ENCODE data around the gene PIP4K2C. TPM values are rescaled to one million over a fixed set of nuclear protein-coding genes. Genes with fewer than 3 reads are reported as not detected.

The PIP4K2C gene
- total and polyA plus RNA-seq, 2 of the 4 experiments (the other 2 are of a cell fraction): 12.5 to 23.1 TPM

GRCh38 chr12:57590864-57591781 is at the start of gene PIP4K2C (continued):
- peak; percentile 90 for TF ChIP-seq USF2 (IDR thresholded peaks at IDR 0.05; ENCODE audit: low read depth, low read length)
- no peak for TF ChIP-seq SMC3 (IDR thresholded peaks at IDR 0.05; ENCODE audit: low read depth, low read length)
- TF ChIP-seq CEBPB (IDR thresholded peaks at IDR 0.05; ENCODE audit: low read depth, low read length): no peak
- peak; percentile 68 for TF ChIP-seq BHLHE40 (IDR thresholded peaks at IDR 0.05; ENCODE audit: low read depth, low read length)
- no peak for TF ChIP-seq FOS (IDR thresholded peaks at IDR 0.05; ENCODE audit: low read depth, low read length)

All from IMR-90 (cell line).